MCF 10A (cell line): ENCODE data around the gene DIS3. TPM values are rescaled to one million over a fixed set of nuclear protein-coding genes. Genes with fewer than 3 reads are reported as not detected.
"Not testable (repeated sequence)": the region's sequence is repeated elsewhere in the genome, so short reads cannot be mapped to it uniquely, and the experiment has no call there.

Experiments used
- BruUV-seq: library from RNA; stranded (reverse); fragments of 400-500 nt; replicated peaks from 2 replicates; lab custom pipeline; 2021; lab: Mats Ljungman, UMichigan
- CTCF ChIA-PET: fragments of 300-600 bp; sonication (Branson Sonifier 250); formaldehyde crosslinking; extraction: SDS; loops from one replicate; lab custom pipeline; 2021; ENCODE audit warnings: antibody characterized with exemption, inconsistent platforms; lab: Yijun Ruan, JAX
- POLR2A ChIA-PET: fragments of 300-600, 350-650 bp; sonication (Branson Sonifier 250); formaldehyde crosslinking; extraction: SDS; loops from one replicate; lab custom pipeline; 2020; ENCODE audit warnings: antibody characterized with exemption, inconsistent platforms; lab: Yijun Ruan, JAX
- DNase-seq: peaks from one replicate; pipeline ENCODE4 v3.0.0-alpha.2; 2018; ENCODE audit not compliant: unreplicated experiment
- H3K27ac Mint-ChIP-seq: one replicate; pipeline ENCODE4 v1.8.0; 2022; ENCODE audit warnings: mild to moderate bottlenecking, low read depth, mixed read lengths; ENCODE audit not compliant: unreplicated experiment
- H3K27me3 Mint-ChIP-seq: one replicate; pipeline ENCODE4 v1.8.0; 2022; ENCODE audit warnings: mixed read lengths; ENCODE audit not compliant: insufficient read depth, unreplicated experiment
- H3K36me3 Mint-ChIP-seq: one replicate; pipeline ENCODE4 v1.8.0; 2022; ENCODE audit warnings: mild to moderate bottlenecking, moderate library complexity, mixed read lengths; ENCODE audit not compliant: insufficient read depth, unreplicated experiment
- H3K4me1 Mint-ChIP-seq: one replicate; pipeline ENCODE4 v1.8.0; 2022; ENCODE audit warnings: mixed read lengths; ENCODE audit not compliant: insufficient read depth, unreplicated experiment
- H3K4me3 Mint-ChIP-seq: one replicate; pipeline ENCODE4 v1.8.0; 2022; ENCODE audit warnings: mild to moderate bottlenecking, moderate library complexity, mixed read lengths; ENCODE audit not compliant: unreplicated experiment
- H3K9me3 Mint-ChIP-seq: one replicate; pipeline ENCODE4 v1.8.0; 2022; ENCODE audit warnings: mixed read lengths; ENCODE audit not compliant: unreplicated experiment
- intact Hi-C: fragments of 100-400 bp; cut with micrococcal nuclease; formaldehyde crosslinking; loops from 2 replicates; pipeline ENCODE4 v1.14.1; 2022
- total RNA-seq: library from RNA; stranded (reverse); gene quantifications from 2 replicates; pipeline ENCODE4 v1.2.3, GENCODE V29; 2022
- TF ChIP-seq, protein P1 (sequence below): fragments of 200-600 bp; IDR thresholded peaks from one replicate; pipeline ENCODE4 v1.8.0; 2022; ENCODE audit warnings: antibody characterized with exemption, mild to moderate bottlenecking; ENCODE audit not compliant: unreplicated experiment

DIS3 gene
- total RNA-seq, 1 experiment from 2014 or later = 44.4 TPM

DNA sequence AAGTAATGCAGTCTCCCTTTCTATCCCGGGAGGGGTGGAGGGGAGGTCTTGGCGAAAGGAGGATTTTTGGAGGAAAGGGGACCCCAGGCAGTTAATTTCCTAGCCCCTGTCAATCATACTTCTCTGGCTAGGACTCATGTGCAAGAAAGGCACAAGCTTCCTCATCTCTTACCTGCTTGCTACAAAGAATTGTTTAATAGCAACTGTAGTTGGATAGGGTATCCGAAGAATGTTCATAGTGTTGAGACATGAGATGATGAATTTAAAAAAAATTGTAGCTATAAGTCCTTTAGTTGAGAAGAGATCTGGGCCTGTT is 53.5 kb downstream of the DIS3 start:
- Mint-ChIP-seq H3K27ac (peak overlapping the region; percentile 87), H3K4me1 (peaks cover 25% of the 10 kb centered on the region), H3K27me3 (no peaks in the 10 kb centered on the region), H3K9me3 (no peaks in the 10 kb centered on the region), H3K4me3 (peak overlapping the region; percentile 89), H3K36me3 (no peaks in the 10 kb centered on the region)
- intact Hi-C loops = no loop called here
- POLR2A ChIA-PET = interaction anchor here (0.9 to 3.4 kb wide), 8 partner anchors 11 to 332 kb away, joined by 3 to 28 read pairs (median 4); partner anchors contain the start of gene KLF5
- CTCF ChIA-PET = no interaction called here
- DNase-seq = no peak
- TF ChIP-seq, protein P1, sequence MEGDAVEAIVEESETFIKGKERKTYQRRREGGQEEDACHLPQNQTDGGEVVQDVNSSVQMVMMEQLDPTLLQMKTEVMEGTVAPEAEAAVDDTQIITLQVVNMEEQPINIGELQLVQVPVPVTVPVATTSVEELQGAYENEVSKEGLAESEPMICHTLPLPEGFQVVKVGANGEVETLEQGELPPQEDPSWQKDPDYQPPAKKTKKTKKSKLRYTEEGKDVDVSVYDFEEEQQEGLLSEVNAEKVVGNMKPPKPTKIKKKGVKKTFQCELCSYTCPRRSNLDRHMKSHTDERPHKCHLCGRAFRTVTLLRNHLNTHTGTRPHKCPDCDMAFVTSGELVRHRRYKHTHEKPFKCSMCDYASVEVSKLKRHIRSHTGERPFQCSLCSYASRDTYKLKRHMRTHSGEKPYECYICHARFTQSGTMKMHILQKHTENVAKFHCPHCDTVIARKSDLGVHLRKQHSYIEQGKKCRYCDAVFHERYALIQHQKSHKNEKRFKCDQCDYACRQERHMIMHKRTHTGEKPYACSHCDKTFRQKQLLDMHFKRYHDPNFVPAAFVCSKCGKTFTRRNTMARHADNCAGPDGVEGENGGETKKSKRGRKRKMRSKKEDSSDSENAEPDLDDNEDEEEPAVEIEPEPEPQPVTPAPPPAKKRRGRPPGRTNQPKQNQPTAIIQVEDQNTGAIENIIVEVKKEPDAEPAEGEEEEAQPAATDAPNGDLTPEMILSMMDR = no peak
- no TSS peak for BruUV-seq

DNA sequence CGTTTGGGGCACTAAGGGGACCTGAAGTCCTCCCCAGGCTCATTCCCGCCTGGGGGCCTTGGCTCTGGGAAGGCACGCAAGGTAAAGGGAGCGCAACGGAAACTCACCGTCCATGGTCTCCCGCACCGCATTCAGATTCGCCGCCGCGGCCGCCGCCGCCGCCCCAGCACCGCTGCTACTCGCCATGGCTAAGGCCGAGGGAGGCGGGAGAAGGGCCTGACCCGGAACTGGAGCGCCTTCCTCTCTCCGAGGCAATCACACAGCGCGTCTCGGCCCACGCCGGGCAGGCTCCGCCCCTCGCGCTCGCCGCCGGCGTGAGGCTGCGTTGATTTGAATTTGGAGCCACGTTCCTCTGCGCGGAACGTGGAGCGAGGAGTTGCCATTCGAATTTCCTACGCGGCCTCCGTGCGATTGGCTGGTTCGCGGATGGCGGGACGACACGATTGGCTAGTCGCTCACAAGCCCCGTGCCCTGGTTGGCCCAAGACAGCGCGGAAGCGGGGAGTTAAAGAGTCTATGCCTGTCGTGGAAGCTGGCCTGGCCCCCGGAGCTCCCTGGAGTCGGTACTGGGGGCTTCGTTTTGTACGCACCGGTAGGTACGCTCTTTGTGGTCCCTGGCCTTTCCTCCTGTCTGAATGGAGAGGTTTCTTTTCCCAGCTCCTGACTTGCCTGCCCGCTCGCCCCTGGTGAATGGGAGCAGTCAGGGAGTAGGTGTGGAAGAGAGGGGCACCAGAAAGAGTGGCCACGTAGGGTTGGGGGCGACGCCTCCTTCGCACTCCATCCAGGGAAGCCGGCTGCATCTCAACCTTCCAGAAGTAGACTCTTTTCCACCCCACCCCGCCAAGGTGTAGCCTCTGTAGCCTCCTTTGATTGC is 54.0 kb downstream of the DIS3 start, which contains the start of the genes BORA and MZT1:
Gene BORA (plus strand): TSS at position 507 of the 873 bp plus-strand sequence. CDS start 1,018 bp downstream, outside the sequence.
Gene MZT1 (minus strand): TSS at position 213 of the 873 bp plus-strand sequence. CDS start 27 bp downstream, at position 186.
- TF ChIP-seq, protein P1 = no peak
- Mint-ChIP-seq H3K36me3 (no peaks in the 10 kb centered on the region), H3K9me3 (no peaks in the 10 kb centered on the region), H3K27me3 (no peaks in the 10 kb centered on the region), H3K4me1 (peaks cover 31% of the 10 kb centered on the region), H3K4me3 (peak within 1 kb of the TSS; percentile 89), H3K27ac (peak within 1 kb of the TSS; percentile 87)
- BruUV-seq = no TSS peak
- ChIA-PET CTCF (interaction anchor here (0.7 kb wide), 1 partner anchor 12 kb away, joined by 4 read pairs; no protein-coding TSS in a partner anchor), POLR2A (interaction anchor here (0.6 to 3.4 kb wide), 9 partner anchors 11 to 333 kb away, joined by 3 to 28 read pairs (median 4); partner anchors contain the start of gene KLF5)
- DNase-seq = peak; percentile 98
- intact Hi-C loops = no loop called here

DNA sequence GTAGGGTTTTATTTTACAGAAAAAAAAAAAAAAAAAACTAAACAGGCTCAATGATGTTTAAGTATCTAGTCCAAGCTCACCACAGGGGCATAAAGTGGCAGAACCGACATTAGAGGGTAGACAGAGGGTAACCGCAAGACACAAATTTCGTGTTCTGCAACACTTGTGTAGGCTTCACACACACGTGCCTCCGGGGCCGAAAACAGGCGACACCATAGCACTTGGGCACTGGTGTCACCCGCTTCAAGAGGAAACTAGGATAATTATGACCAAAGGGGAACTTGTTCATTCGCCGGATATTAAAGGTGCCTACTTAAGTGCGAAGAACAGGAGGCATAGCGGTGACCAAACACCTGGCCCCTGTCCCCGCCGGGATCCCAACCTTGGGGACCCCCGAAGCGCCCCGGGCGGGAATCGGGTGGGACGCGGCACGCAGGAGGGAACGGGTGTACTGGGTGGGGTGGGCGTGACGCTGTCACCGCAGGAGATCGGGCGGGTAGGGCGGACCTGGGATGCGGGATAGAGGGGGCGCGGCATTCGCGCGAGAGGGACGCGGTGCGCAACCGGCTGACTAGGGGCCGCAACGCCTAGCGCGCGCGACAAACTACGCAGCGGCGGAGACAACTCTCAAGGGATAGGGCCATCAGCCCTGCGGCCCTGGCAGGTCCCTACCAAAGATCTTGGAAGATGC is 54.8 kb downstream of the DIS3 start:
- ChIA-PET POLR2A (interaction anchor here (0.7 kb wide), 2 partner anchors 156 to 1333 kb away, joined by 3 to 5 read pairs; no protein-coding TSS in a partner anchor), CTCF (no interaction called here)
- Mint-ChIP-seq H3K9me3 (no peaks in the 10 kb centered on the region), H3K36me3 (no peaks in the 10 kb centered on the region), H3K27ac (peak overlapping the region; percentile 87), H3K4me3 (peak overlapping the region; percentile 89), H3K27me3 (no peaks in the 10 kb centered on the region), H3K4me1 (peaks cover 35% of the 10 kb centered on the region)
- DNase-seq = peak; percentile 6
- TF ChIP-seq, protein P1 = no peak
- intact Hi-C loops = no loop called here
- no TSS peak for BruUV-seq

DNA sequence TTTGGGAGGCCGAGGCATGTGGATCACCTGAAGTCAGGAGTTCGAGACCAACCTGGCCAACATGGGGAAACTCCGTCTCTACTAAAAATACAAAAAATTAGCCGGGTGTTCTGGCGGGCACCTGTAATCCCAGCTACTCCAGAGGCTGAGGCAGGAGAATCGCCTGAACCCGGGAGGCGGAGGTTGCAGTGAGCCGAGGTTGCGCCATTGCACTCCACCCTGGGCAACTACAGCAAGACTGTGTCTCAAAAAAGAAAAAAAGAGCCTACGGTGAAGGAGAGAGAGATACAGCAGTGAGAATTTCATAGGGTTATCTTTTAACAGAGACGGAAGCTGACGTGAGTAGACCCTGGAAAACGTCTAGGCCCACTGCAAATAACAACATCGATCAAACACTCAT is 55.5 kb downstream of the DIS3 start:
- H3K27me3 Mint-ChIP-seq, H3K36me3 Mint-ChIP-seq, BruUV-seq, intact Hi-C loops, H3K9me3 Mint-ChIP-seq, DNase-seq: not testable (repeated sequence)
- POLR2A ChIA-PET = interaction anchor here (0.7 kb wide), 1 partner anchor 1332 kb away, joined by 5 read pairs; no protein-coding TSS in a partner anchor
- Mint-ChIP-seq H3K27ac (peak overlapping the region; percentile 87), H3K4me1 (peaks cover 41% of the 10 kb centered on the region), H3K4me3 (peak overlapping the region; percentile 89)
- CTCF ChIA-PET = interaction anchor here (1.0 kb wide), 2 partner anchors 8 to 29 kb away, joined by 3 to 4 read pairs; no protein-coding TSS in a partner anchor
